HG03159 (cell line): ENCODE measurements around the gene VWA1.
"Not testable (repeated sequence)": the region's sequence is repeated elsewhere in the genome, so short reads cannot be mapped to it uniquely, and the experiment has no call there.

Experiments used
- ATAC-seq: cut with Tn5 transposase; IDR thresholded peaks from one replicate; pipeline ENCODE4 v1.9.1; 2021; ENCODE audit warnings: mild to moderate bottlenecking, moderate library complexity; ENCODE audit not compliant: unreplicated experiment

VWA1 gene

DNA sequence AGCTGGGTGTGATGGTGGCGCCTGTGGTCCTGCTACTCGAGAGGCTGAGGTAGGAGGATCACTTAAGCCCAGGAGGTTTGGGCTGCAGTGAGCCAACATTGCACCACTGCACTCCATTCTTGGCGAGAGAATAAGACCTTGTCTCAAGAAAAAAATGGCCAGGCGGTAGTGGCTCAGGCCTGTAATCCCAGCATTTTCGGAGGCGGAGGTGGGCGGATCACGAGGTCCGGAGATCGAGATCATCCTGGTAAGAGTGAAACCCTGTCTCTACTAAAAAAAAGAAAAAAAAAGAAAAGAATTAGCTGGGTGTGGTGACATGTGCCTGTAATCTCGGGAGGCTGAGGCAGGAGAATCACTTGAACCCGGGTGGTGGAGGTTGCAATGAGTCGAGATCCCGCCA lies 47.4 kb downstream of the VWA1 start:
- no peak for ATAC-seq

DNA sequence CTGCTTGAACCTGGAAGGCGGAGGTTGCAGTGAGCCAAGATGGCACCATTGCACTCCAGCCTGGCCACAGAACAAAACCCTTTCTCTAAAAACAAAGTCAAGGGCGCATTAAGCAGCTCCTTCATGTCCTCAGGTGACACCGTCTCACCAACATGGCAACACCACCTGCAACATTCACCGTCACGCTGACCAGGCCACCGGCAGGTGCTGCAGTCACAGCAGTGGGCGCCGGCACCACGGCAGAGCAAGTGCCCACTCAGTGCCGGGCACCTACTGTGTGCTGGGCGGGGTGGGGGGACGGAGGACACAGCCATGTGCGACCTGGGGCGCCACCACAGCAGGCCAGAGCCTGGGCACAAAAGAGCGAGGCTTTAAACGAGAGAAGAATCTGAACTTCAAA lies 48.2 kb downstream of the VWA1 start:
- ATAC-seq, result no peak

DNA sequence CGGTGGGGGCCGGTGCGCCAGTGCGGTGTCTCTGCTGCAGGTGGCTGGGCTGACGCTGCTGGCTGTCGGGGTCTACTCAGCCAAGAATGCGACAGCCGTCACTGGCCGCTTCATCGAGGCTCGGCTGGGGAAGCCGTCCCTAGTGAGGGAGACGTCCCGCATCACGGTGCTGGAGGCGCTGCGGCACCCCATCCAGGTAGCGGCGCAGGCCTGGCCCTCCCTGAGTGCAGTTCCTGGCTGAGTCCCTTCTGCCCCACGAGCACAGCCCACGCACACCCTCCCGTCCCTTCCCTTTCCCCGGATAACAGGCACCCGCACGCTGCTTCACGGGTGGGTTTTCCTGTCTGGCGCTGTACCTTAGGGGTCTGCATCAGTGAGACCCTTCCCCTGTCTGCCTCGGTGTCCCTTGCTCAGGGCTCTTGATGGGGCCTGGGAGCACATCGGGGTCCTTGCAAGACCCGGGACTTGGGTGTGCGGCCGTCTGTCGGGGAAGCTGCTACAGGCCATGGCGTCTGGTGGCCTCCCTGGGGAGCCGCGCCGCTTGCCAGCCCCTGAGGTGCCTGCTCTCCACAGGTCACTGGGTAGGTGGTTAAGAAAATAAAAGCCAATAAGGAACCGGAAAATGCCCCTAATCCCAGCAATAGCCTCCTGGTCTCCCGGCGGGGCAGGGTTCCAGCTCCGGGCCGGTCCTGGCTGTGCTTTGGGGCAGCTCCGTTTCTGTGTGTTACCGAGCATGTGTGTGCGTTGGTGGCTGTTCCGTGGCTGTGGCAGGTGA lies 49.7 kb downstream of the VWA1 start:
- not testable (repeated sequence) for ATAC-seq

DNA sequence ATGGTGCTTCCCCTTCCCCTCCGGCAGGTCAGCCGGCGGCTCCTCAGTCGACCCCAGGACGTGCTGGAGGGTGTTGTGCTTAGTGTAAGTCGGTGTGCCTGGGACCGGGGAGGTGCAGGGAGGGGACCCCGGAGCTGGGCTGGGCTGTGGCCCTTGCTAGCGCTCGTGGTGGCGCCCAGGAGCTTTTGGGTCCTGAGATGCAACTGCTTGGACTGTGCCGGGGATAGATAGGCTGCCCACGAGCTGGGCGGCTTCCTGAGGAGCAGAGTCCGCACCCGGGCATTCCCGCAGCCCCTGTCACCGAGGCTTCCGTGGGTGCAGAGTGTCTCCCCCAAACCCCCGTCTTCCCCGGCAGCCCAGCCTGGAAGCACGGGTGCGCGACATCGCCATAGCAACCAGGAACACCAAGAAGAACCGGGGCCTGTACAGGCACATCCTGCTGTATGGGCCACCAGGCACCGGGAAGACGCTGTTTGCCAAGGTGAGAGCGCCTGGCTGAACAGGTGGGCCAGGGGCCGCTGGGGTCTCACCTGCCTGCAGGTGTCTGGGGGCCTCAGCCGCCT lies 50.3 kb downstream of the VWA1 start:
- not testable (repeated sequence) for ATAC-seq

DNA sequence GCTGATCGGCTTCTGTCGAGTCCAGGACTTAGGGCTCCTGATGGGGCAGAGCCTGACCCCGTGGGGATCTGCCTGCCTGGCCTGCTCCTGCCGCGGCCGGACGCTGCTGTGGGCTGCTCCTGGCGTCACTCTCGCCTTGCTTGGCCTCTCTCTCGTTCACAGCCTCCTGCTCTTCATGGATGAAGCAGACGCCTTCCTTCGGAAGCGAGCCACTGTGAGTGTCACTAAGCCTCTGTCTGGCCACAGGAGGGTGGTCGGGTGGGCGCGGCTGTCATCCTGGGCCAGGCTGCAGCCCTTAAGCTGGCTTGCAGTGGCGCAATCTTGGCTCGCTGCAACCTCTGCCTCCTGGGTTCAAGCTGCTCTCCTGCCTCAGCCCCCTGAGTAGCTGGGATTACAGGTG lies 52.2 kb downstream of the VWA1 start:
- ATAC-seq, result no peak

DNA sequence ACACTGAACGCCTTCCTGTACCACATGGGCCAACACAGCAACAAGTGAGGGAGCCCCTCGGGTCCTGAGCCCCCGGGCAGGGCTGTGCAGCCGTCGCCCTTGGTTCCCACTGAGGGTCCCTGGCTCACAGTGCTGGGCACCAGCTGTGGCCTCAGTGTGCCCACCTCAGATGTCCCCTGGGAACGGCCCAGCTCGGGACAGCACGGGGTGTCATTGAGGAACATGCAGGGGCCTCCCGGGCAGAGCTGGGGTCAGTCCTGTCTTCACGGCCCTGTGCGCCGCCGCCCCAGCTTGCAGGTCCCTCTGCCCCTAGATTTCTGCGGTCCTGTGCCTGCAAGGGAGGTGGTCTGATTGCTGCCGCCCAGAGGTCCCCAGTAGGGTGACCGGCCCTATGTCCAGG lies 53.7 kb downstream of the VWA1 start:
- ATAC-seq, result no peak

DNA sequence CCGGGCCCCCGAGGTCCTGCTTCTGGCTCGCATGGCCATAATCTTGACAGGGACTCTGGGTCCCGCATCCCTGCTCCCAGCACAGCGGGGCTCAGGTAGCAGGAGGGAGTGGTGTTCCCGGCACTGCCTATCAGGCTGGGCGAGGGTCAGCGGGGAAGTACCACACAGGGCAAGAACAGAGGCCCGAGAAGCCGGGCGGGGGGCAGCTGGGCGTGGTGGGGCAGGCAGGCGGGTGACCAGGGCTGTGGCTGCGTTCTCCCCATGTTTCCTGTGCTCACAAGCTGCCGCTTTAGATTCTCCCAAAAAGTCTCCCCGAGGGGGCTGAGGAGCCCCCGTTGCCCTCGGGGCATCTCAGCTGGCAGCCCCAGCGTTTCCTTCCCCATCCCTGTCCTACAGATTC lies 54.4 kb downstream of the VWA1 start:
- no peak for ATAC-seq

DNA sequence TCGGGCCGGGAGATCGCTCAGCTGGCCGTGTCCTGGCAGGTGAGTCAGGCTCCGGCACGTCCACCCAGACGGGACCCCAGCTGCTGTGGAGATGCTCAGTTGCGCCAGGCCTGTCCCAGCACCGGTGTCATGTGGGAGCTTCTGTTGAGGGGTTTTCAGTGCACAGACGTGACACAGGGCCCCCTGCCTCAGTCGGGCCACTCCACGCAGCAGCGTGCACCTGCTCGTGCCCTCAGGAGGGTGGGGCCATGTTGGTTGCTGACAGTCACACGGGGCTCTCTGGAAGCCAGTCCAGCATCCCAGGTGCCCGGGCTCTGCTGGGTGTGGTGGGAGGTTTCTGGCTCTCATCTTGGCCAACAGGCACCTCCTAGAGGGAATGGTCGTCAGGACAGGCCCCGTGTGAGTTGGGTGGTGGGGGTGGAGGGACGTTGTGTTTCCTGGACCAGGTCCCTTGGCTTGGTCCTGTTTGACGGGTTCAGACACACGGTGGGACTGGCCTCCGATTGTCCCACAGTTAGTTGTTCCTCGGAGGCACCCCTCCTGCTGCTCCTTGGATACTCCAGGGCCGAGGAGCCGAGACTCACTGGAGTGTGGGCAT lies 55.2 kb downstream of the VWA1 start:
- no peak for ATAC-seq

DNA sequence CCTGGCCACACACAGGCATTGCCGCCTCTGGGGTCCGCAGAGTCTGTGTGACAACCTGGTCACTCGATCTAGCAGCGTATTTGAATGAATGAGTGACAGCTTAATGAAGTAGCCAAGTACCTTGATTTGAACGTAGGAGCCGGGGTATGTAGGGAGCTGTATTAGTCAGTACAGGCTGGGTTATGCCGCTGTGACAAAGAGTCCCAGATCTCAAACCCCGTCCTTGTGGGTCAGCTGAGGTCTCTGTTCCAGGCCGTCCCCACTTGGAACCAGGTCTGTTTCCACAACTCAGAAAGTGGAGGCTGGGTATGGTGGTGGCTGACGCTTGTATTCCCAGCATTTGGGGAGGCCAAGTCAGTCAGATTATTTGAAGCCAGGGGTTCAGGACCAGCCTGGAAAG lies 56.1 kb downstream of the VWA1 start:
- no peak for ATAC-seq
